Lung (tissue), 12 donors: Measurements from ENCODE around the gene CCDC117. TPM values are rescaled to one million over a fixed set of nuclear protein-coding genes. Genes with fewer than 3 reads are reported as not detected.

ENCODE experiments used
- ATAC-seq: fragments of 200-7000 bp; cut with Tn5 transposase; one replicate; pipeline ENCODE4 v1.9.1; 2020; ENCODE audit warnings: moderate number of reproducible peaks; ENCODE audit not compliant: insufficient read depth, low FRiP score
- DNase-seq, 3 donors: peaks; one replicate each; pipeline ENCODE4 v3.0.0-alpha.2; 2013 to 2017
- H3K27ac ChIP-seq, 2 donors: one replicate each; pipeline ENCODE4 v1.5.1; 2013; ENCODE audit warnings: mild to moderate bottlenecking in 2 of 2, moderate library complexity in 2 of 2, control low read depth in 1 of 2, inconsistent platforms in 1 of 2, low read depth in 1 of 2, low read length in 1 of 2
- H3K27me3 ChIP-seq, 3 donors: one replicate each; pipeline ENCODE4 v1.5.1; 2013; ENCODE audit warnings: low read length in 2 of 3; ENCODE audit not compliant: control insufficient read depth in 3 of 3, insufficient read depth in 3 of 3
- H3K36me3 ChIP-seq, 4 donors: one replicate each; pipeline ENCODE4 v1.5.1; 2013; ENCODE audit warnings: low read length in 4 of 4, mild to moderate bottlenecking in 1 of 4, moderate library complexity in 1 of 4; ENCODE audit not compliant: control insufficient read depth in 4 of 4, insufficient read depth in 4 of 4
- H3K4me1 ChIP-seq, 5 donors: one replicate each; pipeline ENCODE4 v1.5.1; 2013; ENCODE audit warnings: low read length in 5 of 5, mild to moderate bottlenecking in 2 of 5, moderate library complexity in 1 of 5; ENCODE audit not compliant: control insufficient read depth in 5 of 5, insufficient read depth in 5 of 5
- H3K4me3 ChIP-seq: one replicate; pipeline ENCODE4 v1.5.1; 2013; ENCODE audit warnings: mild to moderate bottlenecking, control low read depth, moderate library complexity
- H3K9ac ChIP-seq, 2 donors: one replicate each; pipeline ENCODE4 v1.5.1; 2013; ENCODE audit warnings: low read length in 2 of 2, control low read depth in 1 of 2; ENCODE audit not compliant: insufficient read depth in 1 of 2
- H3K9me3 ChIP-seq, 4 donors: one replicate each; pipeline ENCODE4 v1.5.1; 2013; ENCODE audit warnings: low read length in 3 of 4, mild to moderate bottlenecking in 1 of 4, moderate library complexity in 1 of 4; ENCODE audit not compliant: control insufficient read depth in 4 of 4, insufficient read depth in 3 of 4
- CTCF ChIP-seq: IDR thresholded peaks from 2 replicates; pipeline ENCODE4 v1.5.1; 2012; ENCODE audit warnings: mild to moderate bottlenecking; ENCODE audit errors: control extremely low read depth, extremely low read depth
- WGBS, 2 donors: extraction: QIAGEN DNeasy Blood & Tissue Kit; methylation state at CpG; one replicate each; pipeline ENCODE4 v1.1.7; 2013; 5-methylcytosine and 5-hydroxymethylcytosine counted together
- polyA plus RNA-seq, 2 donors: library from polyadenylated mRNA; stranded (reverse); fragments of 200-250 nt; gene quantifications; one replicate each; pipeline ENCODE4 v1.2.1, GENCODE V29; 2013
- total RNA-seq, 2 donors: library from RNA; depleted of rRNA in 1 of 2; stranded (reverse); fragments of >200 nt in 1 of 2; gene quantifications; one replicate each; pipeline ENCODE4 v1.2.1, GENCODE V29; 2014 to 2021
- donor health status: control.
- donor health status: control.
- donor health status: Bipolar disorder and iron deficiency.
- donor health status: healthy.
- donor health status: DM: yes; HTN: yes; CAD: no.

The CCDC117 gene
- total and polyA plus RNA-seq, 4 donors: 7.8 to 29.2 (median 16.4) TPM

GRCh38 chr22:28795071-28795693, 22.7 kb downstream of the CCDC117 start:
- H3K4me1 ChIP-seq: peaks cover 3 to 20% (median 4%) of the 10 kb centered on the region in 5 donors
- H3K36me3 ChIP-seq: peaks cover 23 to 42% (median 33%) of the 10 kb centered on the region in 4 donors
- no peak overlapping the region for H3K4me3 ChIP-seq
- peak overlapping the region in 1 of 2 donors; percentile 9 for H3K9ac ChIP-seq
- H3K9me3 ChIP-seq: no peaks in the 10 kb centered on the region
- peak overlapping the region in 1 of 2 donors; percentile 33 for H3K27ac ChIP-seq
- H3K27me3 ChIP-seq: no peaks in the 10 kb centered on the region
- ATAC-seq: no peak
- TF ChIP-seq CTCF: no peak
- DNase-seq: no peak
- WGBS, 2 donors: 66 to 76% methylated on average over 6 of the region's 6 CpGs

- ATAC-seq: no peak
- no peak for TF ChIP-seq CTCF
- DNase-seq: no peak
- H3K9me3 ChIP-seq: no peaks in the 10 kb centered on the region
- WGBS, 2 donors: 69 to 83% methylated on average over 5 of the region's 5 CpGs
- H3K36me3 ChIP-seq: peaks cover 20 to 42% (median 33%) of the 10 kb centered on the region in 4 donors
- H3K4me3 ChIP-seq: no peak overlapping the region
- no peaks in the 10 kb centered on the region for H3K27me3 ChIP-seq
- peak overlapping the region in 1 of 2 donors; percentile 47 for H3K27ac ChIP-seq
- peak overlapping the region in 1 of 2 donors; percentile 11 for H3K9ac ChIP-seq
- H3K4me1 ChIP-seq: peaks cover 2 to 20% (median 4%) of the 10 kb centered on the region in 5 donors
Observed at GRCh38 chr22:28795932-28796856, 23.7 kb downstream of the CCDC117 start.

GRCh38 chr22:28798810-28799605, 26.5 kb downstream of the CCDC117 start:
- no peak for TF ChIP-seq CTCF
- WGBS, 2 donors: 0% methylated on average over 7 of the region's 7 CpGs
- Histone ChIP-seq H3K36me3 (peaks cover 15 to 38% (median 31%) of the 10 kb centered on the region in 4 donors), H3K4me3 (peak overlapping the region; percentile 93), H3K27ac (peak overlapping the region; percentile 100), H3K4me1 (peaks cover 3 to 20% (median 8%) of the 10 kb centered on the region in 5 donors), H3K9ac (peak overlapping the region; percentile 92 to 97), H3K9me3 (no peaks in the 10 kb centered on the region), H3K27me3 (no peaks in the 10 kb centered on the region)
- ATAC-seq (no peak), DNase-seq (peak in 2 of 3 donors; percentile 62 to 73)
